Gastrocnemius medialis (tissue), 4 donors: ENCODE results near the gene TGDS. TPM values are rescaled to one million over a fixed set of nuclear protein-coding genes. Genes with fewer than 3 reads are reported as not detected.
"Not testable (repeated sequence)": the region's sequence is repeated elsewhere in the genome, so short reads cannot be mapped to it uniquely, and the experiment has no call there.

Experiments
- ATAC-seq, 2 donors: fragments of 150-250 bp; one replicate each; pipeline ENCODE4 v1.9.1; 2016
- DNase-seq, 2 donors: peaks; one replicate each; pipeline ENCODE4 v3.0.0-alpha.2; 2019
- H3K27ac ChIP-seq, 4 donors: fragments of 200-600 bp; sonication (generic); 1 replicate in 1 of 4; 2 replicates in 3 of 4; pipeline ENCODE4 v1.5.1; 2016 to 2018; ENCODE audit warnings: mild to moderate bottlenecking in 2 of 4, moderate library complexity in 1 of 4
- H3K27me3 ChIP-seq, 3 donors: fragments of 200-600 bp; sonication (generic) in 2 of 3; 1 replicate in 1 of 3; 2 replicates in 2 of 3; pipeline versions ENCODE4 v1.5.1 to v1.6.0; 2016 to 2019; ENCODE audit warnings: mild to moderate bottlenecking in 1 of 3, moderate library complexity in 1 of 3
- H3K36me3 ChIP-seq, 2 donors: fragments of 200-600 bp; sonication (generic) in 1 of 2; one replicate each; pipeline ENCODE4 v1.5.1; 2017 to 2018
- H3K4me1 ChIP-seq, 2 donors: fragments of 200-600 bp; sonication (generic) in 1 of 2; one replicate each; pipeline ENCODE4 v1.5.1; 2016 to 2017; ENCODE audit warnings: mild to moderate bottlenecking in 2 of 2
- H3K4me3 ChIP-seq, 4 donors: fragments of 200-600 bp; sonication (generic) in 3 of 4; 1 replicate in 1 of 4; 2 replicates in 3 of 4; pipeline ENCODE4 v1.5.1; 2016 to 2019; ENCODE audit warnings: mild to moderate bottlenecking in 2 of 4
- H3K9me3 ChIP-seq, 3 donors: fragments of 200-600 bp; sonication (generic) in 2 of 3; 1 replicate in 1 of 3; 2 replicates in 2 of 3; pipeline ENCODE4 v1.5.1; 2016 to 2019
- CTCF ChIP-seq, 5 experiments: fragments of 450-650 bp in 3 of 5; fragments of 200-600 bp in 2 of 5; sonication (generic) in 2 of 5; IDR thresholded peaks in 4 of 5; conservative IDR thresholded peaks in 1 of 5; 1 replicate in 4 of 5; 2 replicates in 1 of 5; pipeline ENCODE4 v1.5.1; 2016 to 2019; ENCODE audit warnings: antibody characterized with exemption in 5 of 5, mild to moderate bottlenecking in 3 of 5, moderate library complexity in 3 of 5
- POLR2A ChIP-seq, 2 donors: fragments of 450-650 bp; IDR thresholded peaks; one replicate each; pipeline ENCODE4 v1.6.1; 2017; ENCODE audit warnings: antibody characterized with exemption in 2 of 2, mild to moderate bottlenecking in 2 of 2, moderate library complexity in 2 of 2
- in situ Hi-C, 4 donors: fragments of 200-750 bp; cut with MboI; loops; one replicate each; pipeline versions ENCODE4 v1.15.0 to v1.8.0; 2017; ENCODE audit warnings: low sequenced_read_pairs in 4 of 4
- intact Hi-C: fragments of 100-400 bp; cut with DNase I; formaldehyde crosslinking; loops from one replicate; pipeline ENCODE4 v1.15.1; 2023; ENCODE audit warnings: low total_unique reads
- total RNA-seq, 4 donors: library from RNA; depleted of rRNA; stranded (reverse); fragments of >200 nt; gene quantifications; one replicate each; pipeline versions ENCODE4 v1.1.0 to v1.2.3, GENCODE V29; 2016

Gene TGDS
- total RNA-seq, 4 donors from 2014 or later, result 2.9 to 6.0 (median 4.0) TPM

GRCh38 chr13:94636942-94637578, 41.1 kb upstream of the TGDS start:
- ATAC-seq (no peak), DNase-seq (no peak)
- H3K27me3 ChIP-seq, result no peaks in the 10 kb centered on the region
- in situ Hi-C loops (no loop called here), intact Hi-C loops (no loop called here)
- H3K4me1 ChIP-seq, result no peaks in the 10 kb centered on the region
- no peak overlapping the region for H3K27ac ChIP-seq
- no peak overlapping the region for H3K4me3 ChIP-seq
- no peaks in the 10 kb centered on the region for H3K36me3 ChIP-seq
- H3K9me3 ChIP-seq, result peaks cover 0 to 5% (median 0%) of the 10 kb centered on the region in 3 donors
- no peak for TF ChIP-seq POLR2A (IDR thresholded peaks at IDR 0.05)
- TF ChIP-seq CTCF (IDR thresholded peaks at IDR 0.05 in 4 of 5, conservative IDR thresholded peaks at IDR 0.05 in 1 of 5), result no peak

- not testable (repeated sequence) for H3K9me3 ChIP-seq, H3K27ac ChIP-seq, ATAC-seq
Observed at GRCh38 chr13:94636096-94636495, 40.1 kb upstream of the TGDS start.

GRCh38 chr13:94632226-94632980, 36.5 kb upstream of the TGDS start:
- intact Hi-C loops (no loop called here), in situ Hi-C loops (no loop called here)
- Histone ChIP-seq H3K27me3 (no peaks in the 10 kb centered on the region), H3K27ac (no peak overlapping the region), H3K36me3 (no peaks in the 10 kb centered on the region), H3K4me1 (no peaks in the 10 kb centered on the region), H3K4me3 (no peak overlapping the region), H3K9me3 (peaks cover 0 to 3% (median 0%) of the 10 kb centered on the region in 3 donors)
- DNase-seq (no peak), ATAC-seq (no peak)
- TF ChIP-seq CTCF (IDR thresholded peaks at IDR 0.05 in 4 of 5, conservative IDR thresholded peaks at IDR 0.05 in 1 of 5) (no peak), POLR2A (IDR thresholded peaks at IDR 0.05) (no peak)

More at GRCh38 chr13:94636096-94636495, 40.1 kb upstream of the TGDS start:
- H3K4me1 ChIP-seq, in situ Hi-C loops, H3K4me3 ChIP-seq, intact Hi-C loops, H3K27me3 ChIP-seq, DNase-seq, H3K36me3 ChIP-seq: not testable (repeated sequence)

- TF ChIP-seq CTCF (IDR thresholded peaks at IDR 0.05 in 4 of 5, conservative IDR thresholded peaks at IDR 0.05 in 1 of 5) (no peak), POLR2A (IDR thresholded peaks at IDR 0.05) (no peak)
- Histone ChIP-seq H3K27me3 (no peaks in the 10 kb centered on the region), H3K36me3 (no peaks in the 10 kb centered on the region), H3K4me1 (no peaks in the 10 kb centered on the region), H3K4me3 (no peak overlapping the region), H3K9me3 (no peaks in the 10 kb centered on the region), H3K27ac (no peak overlapping the region)
- intact Hi-C loops, result no loop called here
- in situ Hi-C loops, result no loop called here
- ATAC-seq (no peak), DNase-seq (no peak)
Observed at GRCh38 chr13:94630858-94631257, 34.9 kb upstream of the TGDS start.

GRCh38 chr13:94623316-94623715, 27.4 kb upstream of the TGDS start:
- Histone ChIP-seq H3K4me3 (no peak overlapping the region), H3K27ac (no peak overlapping the region), H3K36me3 (no peaks in the 10 kb centered on the region), H3K9me3 (no peaks in the 10 kb centered on the region), H3K27me3 (no peaks in the 10 kb centered on the region), H3K4me1 (no peaks in the 10 kb centered on the region)
- intact Hi-C loops, result no loop called here
- DNase-seq (no peak), ATAC-seq (no peak)
- in situ Hi-C loops, result loop anchor here in 2 of 4 donors (5.0 kb wide), 1 partner anchor 186 kb away; no protein-coding TSS in a partner anchor
- TF ChIP-seq POLR2A (IDR thresholded peaks at IDR 0.05) (no peak), CTCF (IDR thresholded peaks at IDR 0.05 in 4 of 5, conservative IDR thresholded peaks at IDR 0.05 in 1 of 5) (no peak)
